SK-N-SH (cell line): ENCODE data around the gene HNRNPH1. TPM values are rescaled to one million over a fixed set of nuclear protein-coding genes. Genes with fewer than 3 reads are reported as not detected.
"Not testable (repeated sequence)": the region's sequence is repeated elsewhere in the genome, so short reads cannot be mapped to it uniquely, and the experiment has no call there.

Source experiments
- CTCF ChIA-PET: fragments of 300-600, 350-600 bp; formaldehyde crosslinking; extraction: SDS; loops from one replicate; lab custom pipeline; 2021; lab: Yijun Ruan, JAX
- POLR2A ChIA-PET: fragments of 350-600 bp; sonication (Branson Sonifier 250); formaldehyde crosslinking; extraction: SDS; loops from one replicate; lab custom pipeline; 2020; ENCODE audit warnings: antibody characterized with exemption, inconsistent platforms; lab: Yijun Ruan, JAX
- DNase-seq: peaks from one replicate; pipeline ENCODE4 v3.0.0; 2012
- H2AFZ ChIP-seq: fragments of 200-600 bp; sonication (generic); 2 replicates; pipeline ENCODE4 v1.8.1; 2016; ENCODE audit warnings: antibody characterized with exemption, mild to moderate bottlenecking, low read depth
- H3F3A ChIP-seq: fragments of 200-600 bp; sonication (generic); replicated peaks from 2 replicates; pipeline ENCODE3; 2016; ENCODE audit warnings: antibody characterized with exemption, mild to moderate bottlenecking; ENCODE audit not compliant: insufficient read depth
- H3K27ac ChIP-seq, 2 experiments: fragments of 200-500 bp in 1 of 2; fragments of 200-600 bp in 1 of 2; sonication (Bioruptor generic) in 1 of 2; sonication (generic), shearing (Covaris generic) in 1 of 2; 2 replicates each; pipeline versions ENCODE4 v1.5.1 to v1.6.1; 2014 to 2016; ENCODE audit warnings: low read depth in 2 of 2, inconsistent platforms in 1 of 2, low read length in 1 of 2, mild to moderate bottlenecking in 1 of 2, mixed read lengths in 1 of 2
- H3K27me3 ChIP-seq: fragments of 200-600 bp; sonication (generic), shearing (Covaris generic); 2 replicates; pipeline ENCODE4 v1.6.1; 2016; ENCODE audit warnings: mixed run types; ENCODE audit not compliant: insufficient read depth
- H3K36me3 ChIP-seq, 2 experiments: fragments of 200-500 bp in 1 of 2; fragments of 200-600 bp in 1 of 2; sonication (Bioruptor generic) in 1 of 2; sonication (generic) in 1 of 2; replicated peaks in 1 of 2; 2 replicates each; pipeline versions ENCODE3 to v1.5.1; 2014 to 2016; ENCODE audit warnings: low read length in 1 of 2, mild to moderate bottlenecking in 1 of 2; ENCODE audit not compliant: insufficient read depth in 2 of 2, control insufficient read depth in 1 of 2
- H3K4me1 ChIP-seq, 2 experiments: fragments of 200-500 bp in 1 of 2; fragments of 200-600 bp in 1 of 2; sonication (Bioruptor generic) in 1 of 2; sonication (generic), shearing (Covaris generic) in 1 of 2; 2 replicates each; pipeline versions ENCODE4 v1.5.1 to v1.6.1; 2014 to 2016; ENCODE audit warnings: low read depth in 1 of 2, low read length in 1 of 2, mixed run types in 1 of 2; ENCODE audit not compliant: insufficient read depth in 2 of 2, control insufficient read depth in 1 of 2
- H3K4me2 ChIP-seq: fragments of 200-600 bp; sonication (generic), shearing (Covaris generic); 2 replicates; pipeline ENCODE4 v1.6.1; 2017; ENCODE audit warnings: mixed run types
- H3K4me3 ChIP-seq, 2 experiments: fragments of 200-500 bp in 1 of 2; fragments of 200-600 bp in 1 of 2; sonication (Bioruptor generic) in 1 of 2; sonication (generic), shearing (Covaris generic) in 1 of 2; 2 replicates each; pipeline versions ENCODE4 v1.5.1 to v1.8.1; 2014 to 2016; ENCODE audit warnings: low read depth in 2 of 2, inconsistent platforms in 1 of 2, low read length in 1 of 2, mild to moderate bottlenecking in 1 of 2, mixed read lengths in 1 of 2, moderate library complexity in 1 of 2
- H3K79me2 ChIP-seq: fragments of 200-600 bp; sonication (generic); 2 replicates; pipeline ENCODE4 v1.8.1; 2017; ENCODE audit warnings: mild to moderate bottlenecking; ENCODE audit not compliant: insufficient read depth
- H3K9ac ChIP-seq: fragments of 200-600 bp; sonication (generic); 2 replicates; pipeline ENCODE4 v1.6.1; 2017; ENCODE audit warnings: mixed run types
- H3K9me2 ChIP-seq: fragments of 200-600 bp; sonication (generic); 2 replicates; pipeline ENCODE4 v1.6.1; 2017; ENCODE audit warnings: mixed run types
- H3K9me3 ChIP-seq: fragments of 200-600 bp; sonication (generic); 2 replicates; pipeline ENCODE4 v1.6.1; 2017; ENCODE audit warnings: mixed run types, mild to moderate bottlenecking, moderate library complexity
- H4K20me1 ChIP-seq: fragments of 200-600 bp; sonication (generic); 2 replicates; pipeline ENCODE4 v1.6.1; 2017; ENCODE audit warnings: mild to moderate bottlenecking, mixed run types; ENCODE audit not compliant: insufficient read depth
- CHD2 ChIP-seq: fragments of 150-350 bp; IDR thresholded peaks from 2 replicates; pipeline ENCODE4 v1.6.1; 2018; ENCODE audit warnings: low read length; ENCODE audit not compliant: partially characterized antibody
- EZH2phosphoT487 ChIP-seq: fragments of 200-600 bp; sonication (generic); IDR thresholded peaks from 2 replicates; pipeline ENCODE4 v1.6.1; 2017; ENCODE audit warnings: low read depth, mixed run types, mild to moderate bottlenecking, antibody characterized with exemption, moderate library complexity, borderline replicate concordance
- SIN3A ChIP-seq: IDR thresholded peaks from 2 replicates; pipeline ENCODE4 v1.6.1; 2012; ENCODE audit warnings: low read depth, mild to moderate bottlenecking, low read length, moderate library complexity, borderline replicate concordance
- SMC3 ChIP-seq: IDR thresholded peaks from 2 replicates; pipeline ENCODE4 v1.6.1; 2012; ENCODE audit warnings: low read depth, low read length, improper control_type of control experiment
- USF2 ChIP-seq: fragments of 150-350 bp; IDR thresholded peaks from 2 replicates; pipeline ENCODE4 v1.6.1; 2017; ENCODE audit warnings: antibody characterized with exemption, low read length, low read depth, borderline replicate concordance
- YY1 ChIP-seq: IDR thresholded peaks from 2 replicates; pipeline ENCODE4 v1.4.0; 2012; ENCODE audit warnings: low read depth, mild to moderate bottlenecking
- whole genome bisulfite sequencing: methylation state at CpG from one replicate; pipeline ENCODE4 v1.1.6; 2017; ENCODE audit warnings: low lambda C conversion rate; 5-methylcytosine and 5-hydroxymethylcytosine counted together
- polyA plus RNA-seq, 3 experiments: library from polyadenylated mRNA; depleted of rRNA; stranded (reverse); fragments of >200 nt; gene quantifications; 2 replicates each; pipeline ENCODE4 v1.2.3, GENCODE V29; 2012

HNRNPH1 gene
- polyA plus RNA-seq, 1 of the 3 experiments (the other 2 are of a cell fraction), result 192 TPM

- no peak for TF ChIP-seq USF2
- no peak for TF ChIP-seq SMC3
- no peak for TF ChIP-seq EZH2phosphoT487
- no peak for TF ChIP-seq CHD2
- TF ChIP-seq SIN3A, result no peak
- TF ChIP-seq YY1, result no peak
Measured at GRCh38 chr5:179648410-179648809, 24.9 kb upstream of the HNRNPH1 start (continued).

- H3K9me3 ChIP-seq, H3K4me2 ChIP-seq, H2AFZ ChIP-seq, CTCF ChIA-PET, H3F3A ChIP-seq, DNase-seq, H3K79me2 ChIP-seq, H3K4me3 ChIP-seq, H3K27ac ChIP-seq, H3K4me1 ChIP-seq, H4K20me1 ChIP-seq, H3K36me3 ChIP-seq, H3K9ac ChIP-seq, POLR2A ChIA-PET, H3K27me3 ChIP-seq, H3K9me2 ChIP-seq: not testable (repeated sequence)
- 43% methylated on average over 5 of the region's 5 CpGs for whole genome bisulfite sequencing
Measured at GRCh38 chr5:179644766-179645165, 21.3 kb upstream of the HNRNPH1 start.

GRCh38 chr5:179643141-179643920 lies 19.9 kb upstream of the HNRNPH1 start:
- H3K9me2 ChIP-seq, H3K4me2 ChIP-seq, H3K4me3 ChIP-seq, H3K4me1 ChIP-seq, POLR2A ChIA-PET, H3K36me3 ChIP-seq, H4K20me1 ChIP-seq, H3K27ac ChIP-seq, DNase-seq, CTCF ChIA-PET, H3K79me2 ChIP-seq, H3K9me3 ChIP-seq, H3K27me3 ChIP-seq, H3K9ac ChIP-seq, H3F3A ChIP-seq, H2AFZ ChIP-seq: not testable (repeated sequence)
- WGBS, result 51% methylated on average over 7 of the region's 16 CpGs

GRCh38 chr5:179642626-179643025 lies 19.2 kb upstream of the HNRNPH1 start:
- H2AFZ ChIP-seq, H3F3A ChIP-seq, DNase-seq, H3K9ac ChIP-seq, H3K36me3 ChIP-seq, CTCF ChIA-PET, H4K20me1 ChIP-seq, POLR2A ChIA-PET, H3K79me2 ChIP-seq, H3K9me2 ChIP-seq, H3K4me3 ChIP-seq, H3K27ac ChIP-seq, H3K27me3 ChIP-seq, H3K9me3 ChIP-seq, H3K4me1 ChIP-seq, H3K4me2 ChIP-seq: not testable (repeated sequence)
- 70% methylated on average over 13 of the region's 17 CpGs for WGBS

GRCh38 chr5:179641745-179642144 lies 18.3 kb upstream of the HNRNPH1 start:
- H3K27me3 ChIP-seq, POLR2A ChIA-PET, H3F3A ChIP-seq, H3K4me3 ChIP-seq, H3K27ac ChIP-seq, H3K9ac ChIP-seq, H3K9me3 ChIP-seq, CTCF ChIA-PET, DNase-seq, H4K20me1 ChIP-seq, H2AFZ ChIP-seq, H3K9me2 ChIP-seq, H3K79me2 ChIP-seq, H3K4me2 ChIP-seq, H3K4me1 ChIP-seq, H3K36me3 ChIP-seq: not testable (repeated sequence)
- WGBS, result no CpG with 5 or more reads among the region's 4 CpGs

- not testable (repeated sequence) for H3K4me1 ChIP-seq, DNase-seq, H3K9ac ChIP-seq, H3K27ac ChIP-seq, H3K36me3 ChIP-seq, H3K27me3 ChIP-seq, H2AFZ ChIP-seq, H4K20me1 ChIP-seq, H3K4me2 ChIP-seq, H3F3A ChIP-seq, H3K79me2 ChIP-seq, H3K9me2 ChIP-seq, H3K4me3 ChIP-seq, H3K9me3 ChIP-seq
- CTCF ChIA-PET, result interaction anchor here (1.9 kb wide), 1 partner anchor 17 kb away, joined by 6 read pairs; no protein-coding TSS in a partner anchor
- WGBS, result 93% methylated on average over 11 of the region's 11 CpGs
- POLR2A ChIA-PET, result interaction anchor here (0.7 kb wide), 1 partner anchor 26 kb away, joined by 4 read pairs; no protein-coding TSS in a partner anchor
Measured at GRCh38 chr5:179639296-179639695, 15.8 kb upstream of the HNRNPH1 start.
